SK-N-SH treated with all-trans-retinoic acid at 6 μM for 48 hours (cell line): ENCODE measurements around the gene SLC3A2.

Experiments used
- ATAC-seq: fragments of 200-7000 bp; cut with Tn5 transposase; 3 replicates; pipeline ENCODE4 v1.9.1; 2020; ENCODE audit warnings: mild to moderate bottlenecking, moderate library complexity
- ARNTL ChIP-seq: fragments of 450-650 bp; formaldehyde crosslinking; IDR thresholded peaks from 2 replicates; pipeline ENCODE4 v1.5.0; 2020; ENCODE audit warnings: low read depth, mild to moderate bottlenecking, moderate library complexity, borderline replicate concordance
- BACH2 ChIP-seq: fragments of 250-450 bp; sonication (Bioruptor Pico); IDR thresholded peaks from 2 replicates; pipeline ENCODE4 v1.9.0; 2021; ENCODE audit warnings: mild to moderate bottlenecking, borderline replicate concordance
- ISL1 ChIP-seq: fragments of 250-450 bp; sonication (Bioruptor Pico); IDR thresholded peaks from 2 replicates; pipeline ENCODE4 v2.1.2; 2022; ENCODE audit warnings: mild to moderate bottlenecking, moderate library complexity
- OSR1 ChIP-seq: fragments of 250-450 bp; sonication (Bioruptor Pico); IDR thresholded peaks from 2 replicates; pipeline ENCODE4 v1.8.0; 2022; ENCODE audit warnings: moderate library complexity, mild to moderate bottlenecking, inconsistent platforms
- PPARA ChIP-seq: fragments of 250-450 bp; sonication (Bioruptor Pico); IDR thresholded peaks from 2 replicates; pipeline ENCODE4 v1.5.0; 2020; ENCODE audit warnings: mild to moderate bottlenecking, borderline replicate concordance
- RARB ChIP-seq: fragments of 250-450 bp; sonication (Bioruptor Pico); IDR thresholded peaks from 2 replicates; pipeline ENCODE4 v1.8.0; 2021; ENCODE audit warnings: mild to moderate bottlenecking, moderate library complexity
- SNAI2 ChIP-seq: fragments of 250-450 bp; sonication (Bioruptor Pico); IDR thresholded peaks from 2 replicates; pipeline ENCODE4 v1.5.0; 2020; ENCODE audit warnings: mild to moderate bottlenecking, moderate library complexity
- TCF4 ChIP-seq: fragments of 250-450 bp; sonication (Bioruptor Pico); IDR thresholded peaks from 2 replicates; pipeline ENCODE4 v1.8.0; 2021; ENCODE audit warnings: mild to moderate bottlenecking, moderate library complexity, borderline replicate concordance
- TOX ChIP-seq: fragments of 250-450 bp; sonication (Bioruptor Pico); IDR thresholded peaks from 2 replicates; pipeline ENCODE4 v1.8.0; 2021; ENCODE audit warnings: mild to moderate bottlenecking, moderate library complexity, borderline replicate concordance
- ZC3H10 ChIP-seq: fragments of 250-450 bp; sonication (Bioruptor Pico); IDR thresholded peaks from 2 replicates; pipeline ENCODE4 v1.5.1; 2021; ENCODE audit warnings: mild to moderate bottlenecking, moderate library complexity
- ZFP3 ChIP-seq: fragments of 250-450 bp; sonication (Bioruptor Pico); IDR thresholded peaks from 2 replicates; pipeline ENCODE4 v1.5.0; 2020; ENCODE audit warnings: mild to moderate bottlenecking, moderate library complexity
- ZFP30 ChIP-seq: fragments of 450-650 bp; formaldehyde crosslinking; IDR thresholded peaks from 2 replicates; pipeline ENCODE4 v1.5.0; 2022; ENCODE audit warnings: mild to moderate bottlenecking, moderate library complexity
- ZNF565 ChIP-seq: fragments of 450-650 bp; formaldehyde crosslinking; conservative IDR thresholded peaks from 2 replicates; pipeline ENCODE4 v1.5.0; 2020; ENCODE audit warnings: low read depth, mild to moderate bottlenecking, moderate library complexity
- ZNF70 ChIP-seq: fragments of 450-650 bp; formaldehyde crosslinking; IDR thresholded peaks from 2 replicates; pipeline ENCODE4 v1.5.0; 2020; ENCODE audit warnings: mild to moderate bottlenecking, moderate library complexity
- ZNF8 ChIP-seq: fragments of 450-650 bp; formaldehyde crosslinking; IDR thresholded peaks from 2 replicates; pipeline ENCODE4 v1.5.0; 2020; ENCODE audit warnings: mild to moderate bottlenecking, moderate library complexity
- TF ChIP-seq, protein P1 (sequence below): fragments of 250-450 bp; sonication (Bioruptor Pico); IDR thresholded peaks from 2 replicates; pipeline ENCODE4 v1.8.0; 2021; ENCODE audit warnings: low read depth, mild to moderate bottlenecking, moderate library complexity, borderline replicate concordance
- TF ChIP-seq, protein P2 (sequence below): fragments of 250-450 bp; sonication (Bioruptor Pico); IDR thresholded peaks from 2 replicates; pipeline ENCODE4 v1.5.1; 2020; ENCODE audit warnings: low read depth, mild to moderate bottlenecking, moderate library complexity
- TF ChIP-seq, protein P3 (sequence below): fragments of 250-450 bp; sonication (Bioruptor Pico); IDR thresholded peaks from 2 replicates; pipeline ENCODE4 v1.8.0; 2020; ENCODE audit warnings: mild to moderate bottlenecking, moderate library complexity, borderline replicate concordance
- TF ChIP-seq, protein P4 (sequence below): fragments of 250-450 bp; sonication (Bioruptor Pico); IDR thresholded peaks from 2 replicates; pipeline ENCODE4 v1.5.0; 2020; ENCODE audit warnings: mild to moderate bottlenecking, moderate library complexity

The SLC3A2 gene

DNA sequence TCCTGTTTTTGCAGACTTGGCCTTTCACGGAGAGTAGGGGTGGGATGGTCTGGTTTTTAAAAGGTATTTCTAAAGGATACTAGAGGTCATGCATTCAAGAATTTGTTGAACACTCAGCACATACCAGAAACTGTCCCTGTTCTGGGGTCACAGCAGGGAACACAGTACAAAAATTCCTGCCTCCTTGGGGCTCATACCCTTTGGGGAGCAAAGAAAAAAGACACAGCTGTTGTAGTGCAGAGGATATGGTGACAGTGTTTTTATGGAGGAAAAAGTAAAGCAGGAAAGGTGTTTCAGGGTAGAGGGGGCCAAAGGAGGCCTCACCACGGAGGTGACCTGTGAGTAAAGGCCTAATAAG lies 8.4 kb downstream of the SLC3A2 start:
- TF ChIP-seq ZNF8 (CRISPR knock-in tag) (no peak), BACH2 (CRISPR knock-in tag) (no peak), ZFP3 (CRISPR knock-in tag) (no peak), TOX (CRISPR knock-in tag) (no peak), PPARA (CRISPR knock-in tag) (no peak), OSR1 (CRISPR knock-in tag) (no peak), SNAI2 (CRISPR knock-in tag) (no peak), ARNTL (CRISPR knock-in tag) (no peak), ZFP30 (CRISPR knock-in tag) (no peak), ISL1 (no peak), TCF4 (CRISPR knock-in tag) (no peak)
- TF ChIP-seq, protein P1, sequence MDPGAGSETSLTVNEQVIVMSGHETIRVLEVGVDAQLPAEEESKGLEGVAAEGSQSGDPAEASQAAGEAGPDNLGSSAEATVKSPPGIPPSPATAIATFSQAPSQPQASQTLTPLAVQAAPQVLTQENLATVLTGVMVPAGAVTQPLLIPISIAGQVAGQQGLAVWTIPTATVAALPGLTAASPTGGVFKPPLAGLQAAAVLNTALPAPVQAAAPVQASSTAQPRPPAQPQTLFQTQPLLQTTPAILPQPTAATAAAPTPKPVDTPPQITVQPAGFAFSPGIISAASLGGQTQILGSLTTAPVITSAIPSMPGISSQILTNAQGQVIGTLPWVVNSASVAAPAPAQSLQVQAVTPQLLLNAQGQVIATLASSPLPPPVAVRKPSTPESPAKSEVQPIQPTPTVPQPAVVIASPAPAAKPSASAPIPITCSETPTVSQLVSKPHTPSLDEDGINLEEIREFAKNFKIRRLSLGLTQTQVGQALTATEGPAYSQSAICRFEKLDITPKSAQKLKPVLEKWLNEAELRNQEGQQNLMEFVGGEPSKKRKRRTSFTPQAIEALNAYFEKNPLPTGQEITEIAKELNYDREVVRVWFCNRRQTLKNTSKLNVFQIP, result no peak
- ATAC-seq, result no peak

DNA sequence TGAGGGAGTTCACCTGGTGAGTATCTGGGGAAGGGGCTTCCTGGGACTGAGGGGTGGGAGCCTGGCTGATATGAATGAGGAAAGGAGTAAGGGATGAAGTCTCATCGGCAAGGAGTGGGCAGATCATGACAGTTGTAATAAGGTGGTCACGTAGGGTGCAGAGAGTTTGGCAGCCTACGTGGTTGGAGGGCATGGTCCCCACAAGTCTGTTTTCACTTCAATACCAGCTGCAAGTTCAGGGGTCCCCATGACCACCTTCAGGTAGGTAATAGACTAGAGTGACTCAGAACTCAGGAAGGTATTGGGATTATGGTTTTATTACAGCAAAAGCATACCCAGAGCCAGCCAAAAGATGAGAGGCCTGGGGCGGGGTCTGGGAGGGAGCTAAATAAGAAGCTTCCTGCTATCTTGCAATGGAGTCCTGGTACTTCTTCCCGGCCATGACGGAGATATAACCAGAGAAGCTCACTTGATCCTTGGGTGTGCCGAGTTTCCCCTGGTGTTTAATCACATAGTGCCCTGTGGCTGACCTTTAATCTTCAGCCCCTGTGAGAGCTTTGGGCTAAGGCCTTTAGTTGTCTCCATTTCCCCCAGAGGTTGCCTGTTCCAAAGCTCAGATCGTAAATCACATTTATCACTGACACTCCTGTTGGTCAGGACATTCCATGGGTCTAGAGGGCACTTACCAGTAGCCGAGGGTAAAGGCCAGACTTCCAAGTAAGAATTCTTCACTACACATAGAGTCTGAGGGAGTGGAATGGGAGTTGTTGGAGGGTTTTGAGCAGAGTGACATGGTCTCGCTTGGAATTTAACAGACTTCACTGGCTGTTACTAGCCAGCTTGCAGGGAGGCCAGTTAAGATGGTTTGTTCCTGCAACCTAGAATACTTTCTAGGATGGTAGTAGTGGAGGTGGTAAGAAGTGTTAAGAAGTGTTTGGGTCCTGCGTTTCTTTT lies 9.1 kb downstream of the SLC3A2 start:
- peak; percentile 32 for ATAC-seq
- TF ChIP-seq, protein P2, sequence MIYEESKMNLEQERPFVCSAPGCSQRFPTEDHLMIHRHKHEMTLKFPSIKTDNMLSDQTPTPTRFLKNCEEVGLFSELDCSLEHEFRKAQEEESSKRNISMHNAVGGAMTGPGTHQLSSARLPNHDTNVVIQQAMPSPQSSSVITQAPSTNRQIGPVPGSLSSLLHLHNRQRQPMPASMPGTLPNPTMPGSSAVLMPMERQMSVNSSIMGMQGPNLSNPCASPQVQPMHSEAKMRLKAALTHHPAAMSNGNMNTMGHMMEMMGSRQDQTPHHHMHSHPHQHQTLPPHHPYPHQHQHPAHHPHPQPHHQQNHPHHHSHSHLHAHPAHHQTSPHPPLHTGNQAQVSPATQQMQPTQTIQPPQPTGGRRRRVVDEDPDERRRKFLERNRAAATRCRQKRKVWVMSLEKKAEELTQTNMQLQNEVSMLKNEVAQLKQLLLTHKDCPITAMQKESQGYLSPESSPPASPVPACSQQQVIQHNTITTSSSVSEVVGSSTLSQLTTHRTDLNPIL (CRISPR knock-in tag), result 0 out of 2 replicates have a peak, but pooled peaks have one; percentile 38
- TF ChIP-seq, protein P3, sequence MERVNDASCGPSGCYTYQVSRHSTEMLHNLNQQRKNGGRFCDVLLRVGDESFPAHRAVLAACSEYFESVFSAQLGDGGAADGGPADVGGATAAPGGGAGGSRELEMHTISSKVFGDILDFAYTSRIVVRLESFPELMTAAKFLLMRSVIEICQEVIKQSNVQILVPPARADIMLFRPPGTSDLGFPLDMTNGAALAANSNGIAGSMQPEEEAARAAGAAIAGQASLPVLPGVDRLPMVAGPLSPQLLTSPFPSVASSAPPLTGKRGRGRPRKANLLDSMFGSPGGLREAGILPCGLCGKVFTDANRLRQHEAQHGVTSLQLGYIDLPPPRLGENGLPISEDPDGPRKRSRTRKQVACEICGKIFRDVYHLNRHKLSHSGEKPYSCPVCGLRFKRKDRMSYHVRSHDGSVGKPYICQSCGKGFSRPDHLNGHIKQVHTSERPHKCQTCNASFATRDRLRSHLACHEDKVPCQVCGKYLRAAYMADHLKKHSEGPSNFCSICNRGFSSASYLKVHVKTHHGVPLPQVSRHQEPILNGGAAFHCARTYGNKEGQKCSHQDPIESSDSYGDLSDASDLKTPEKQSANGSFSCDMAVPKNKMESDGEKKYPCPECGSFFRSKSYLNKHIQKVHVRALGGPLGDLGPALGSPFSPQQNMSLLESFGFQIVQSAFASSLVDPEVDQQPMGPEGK (CRISPR knock-in tag), result peak; percentile 49; the same call in 1 of the 2 replicates
- TF ChIP-seq, protein P4, sequence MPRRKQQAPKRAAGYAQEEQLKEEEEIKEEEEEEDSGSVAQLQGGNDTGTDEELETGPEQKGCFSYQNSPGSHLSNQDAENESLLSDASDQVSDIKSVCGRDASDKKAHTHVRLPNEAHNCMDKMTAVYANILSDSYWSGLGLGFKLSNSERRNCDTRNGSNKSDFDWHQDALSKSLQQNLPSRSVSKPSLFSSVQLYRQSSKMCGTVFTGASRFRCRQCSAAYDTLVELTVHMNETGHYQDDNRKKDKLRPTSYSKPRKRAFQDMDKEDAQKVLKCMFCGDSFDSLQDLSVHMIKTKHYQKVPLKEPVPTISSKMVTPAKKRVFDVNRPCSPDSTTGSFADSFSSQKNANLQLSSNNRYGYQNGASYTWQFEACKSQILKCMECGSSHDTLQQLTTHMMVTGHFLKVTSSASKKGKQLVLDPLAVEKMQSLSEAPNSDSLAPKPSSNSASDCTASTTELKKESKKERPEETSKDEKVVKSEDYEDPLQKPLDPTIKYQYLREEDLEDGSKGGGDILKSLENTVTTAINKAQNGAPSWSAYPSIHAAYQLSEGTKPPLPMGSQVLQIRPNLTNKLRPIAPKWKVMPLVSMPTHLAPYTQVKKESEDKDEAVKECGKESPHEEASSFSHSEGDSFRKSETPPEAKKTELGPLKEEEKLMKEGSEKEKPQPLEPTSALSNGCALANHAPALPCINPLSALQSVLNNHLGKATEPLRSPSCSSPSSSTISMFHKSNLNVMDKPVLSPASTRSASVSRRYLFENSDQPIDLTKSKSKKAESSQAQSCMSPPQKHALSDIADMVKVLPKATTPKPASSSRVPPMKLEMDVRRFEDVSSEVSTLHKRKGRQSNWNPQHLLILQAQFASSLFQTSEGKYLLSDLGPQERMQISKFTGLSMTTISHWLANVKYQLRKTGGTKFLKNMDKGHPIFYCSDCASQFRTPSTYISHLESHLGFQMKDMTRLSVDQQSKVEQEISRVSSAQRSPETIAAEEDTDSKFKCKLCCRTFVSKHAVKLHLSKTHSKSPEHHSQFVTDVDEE (CRISPR knock-in tag), result no peak

DNA sequence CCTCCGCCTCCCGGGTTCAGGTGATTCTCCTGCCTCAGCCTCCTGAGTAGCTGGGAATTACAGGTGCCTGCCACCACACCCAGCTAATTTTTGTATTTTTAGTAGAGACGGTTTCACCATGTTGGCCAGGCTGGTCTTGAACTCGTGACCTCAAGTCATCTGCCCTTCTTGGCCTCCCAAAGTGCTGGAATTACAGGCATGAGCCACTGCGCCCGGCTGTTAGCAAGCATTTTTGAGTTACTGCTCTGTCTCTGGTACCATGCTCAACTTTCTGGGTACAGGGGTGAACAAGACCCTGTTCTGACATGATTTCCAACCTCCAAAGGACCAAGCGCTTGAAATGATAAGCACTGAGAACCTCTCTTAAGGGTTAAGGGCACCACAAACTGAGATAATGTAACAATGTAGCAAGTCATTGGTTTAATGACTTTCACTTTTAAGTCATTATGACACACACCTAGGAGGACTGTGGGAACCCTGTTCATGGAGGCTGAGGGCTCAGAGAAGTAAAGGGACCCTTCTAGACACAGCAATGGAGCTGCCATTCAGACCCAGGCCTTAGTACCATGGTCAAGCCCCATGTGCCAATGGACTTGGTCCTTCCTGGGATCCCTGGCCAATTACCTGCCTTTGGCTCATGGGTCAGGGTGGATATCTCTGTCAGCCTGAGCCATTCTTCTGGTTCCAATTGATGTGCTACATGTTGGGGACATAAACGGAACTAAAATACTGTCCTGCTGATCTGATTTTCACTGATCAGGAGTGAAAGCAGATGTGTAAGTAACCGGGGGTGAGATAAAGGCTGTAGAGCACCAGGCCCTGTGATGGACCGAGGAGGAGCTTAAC lies 11.6 kb downstream of the SLC3A2 start:
- TF ChIP-seq ZNF565 (no peak), RARB (CRISPR knock-in tag) (no peak)
- no peak for ATAC-seq

DNA sequence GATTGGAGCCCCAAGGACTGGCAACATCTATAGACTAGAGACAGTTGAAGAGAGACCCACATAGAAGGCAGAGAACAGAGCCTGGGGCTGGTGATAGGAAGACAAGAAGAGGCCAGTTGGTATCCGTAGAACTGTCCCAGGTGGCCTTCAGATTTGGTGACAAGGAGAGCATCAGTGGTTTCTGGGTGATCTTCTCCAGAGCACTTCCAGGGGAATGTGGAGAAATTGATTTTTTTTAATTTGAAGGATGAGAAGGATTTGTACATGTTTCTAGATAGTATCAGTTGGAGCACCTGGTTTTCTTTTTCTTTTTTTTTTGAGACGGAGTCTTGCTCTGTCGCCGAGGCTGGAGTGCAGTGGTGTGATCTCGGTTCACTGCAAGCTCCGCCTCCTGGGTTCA lies 14.8 kb downstream of the SLC3A2 start:
- TF ChIP-seq ZNF70 (CRISPR knock-in tag), result no peak
- TF ChIP-seq, protein P1, result no peak
- TF ChIP-seq, protein P3 (CRISPR knock-in tag), result no peak
- TF ChIP-seq ISL1, result no peak
- no peak for TF ChIP-seq ZC3H10
- ATAC-seq, result no peak
